ENCODE results near the gene ARHGEF4. TPM values are rescaled to one million over a fixed set of nuclear protein-coding genes. Genes with fewer than 3 reads are reported as not detected.

ARHGEF4 gene
- total RNA-seq, 1 experiment from 2014 or later, result 12.6 TPM

DNA sequence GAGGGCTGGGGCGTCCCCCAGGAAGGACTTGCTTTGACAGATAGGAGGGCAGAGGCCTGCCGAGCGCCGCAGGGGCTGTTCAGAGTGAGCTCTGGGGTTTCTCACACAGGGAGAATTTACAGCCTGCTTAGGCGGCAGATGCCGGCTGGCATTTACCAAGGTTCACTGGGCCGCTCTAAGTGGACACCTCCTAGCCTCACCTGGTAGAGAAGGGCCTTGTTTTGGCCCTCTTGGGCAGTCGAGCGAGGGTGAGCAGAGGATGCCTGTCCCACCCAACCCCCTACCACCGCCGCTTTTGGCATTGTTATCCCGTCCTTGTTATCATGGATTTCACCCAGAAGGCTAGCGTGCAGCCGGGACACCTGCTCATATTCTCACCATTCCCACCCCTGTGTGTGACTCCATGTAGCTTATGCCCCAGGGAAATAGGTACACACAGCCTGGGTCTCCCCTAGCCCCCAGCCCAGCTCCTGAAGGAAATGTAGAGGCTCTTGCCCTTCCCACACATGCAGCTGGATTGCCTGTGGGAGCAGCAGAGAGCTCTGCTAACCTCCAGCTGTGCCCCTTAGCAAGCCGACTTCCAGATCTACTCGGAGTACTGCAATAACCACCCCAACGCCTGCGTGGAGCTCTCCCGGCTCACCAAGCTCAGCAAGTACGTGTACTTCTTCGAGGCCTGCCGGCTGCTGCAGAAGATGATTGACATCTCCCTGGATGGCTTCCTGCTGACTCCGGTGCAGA is 204.1 kb downstream of the ARHGEF4 start:
- Mint-ChIP-seq H3K36me3 (ENCODE audit: insufficient read depth in 1 of 3, low read depth in 3 of 3) (peaks cover 0 to 4% (median 2%) of the 10 kb centered on the region in 3 experiments; a peak in 3 of 7 replicates), H3K4me3 (no peak overlapping the region), H3K27ac (peak overlapping the region; percentile 25 to 75 (median 46); a peak in 3 of 7 replicates), H3K4me1 (peaks cover 9% of the 10 kb centered on the region in 2 experiments), H3K9me3 (no peaks in the 10 kb centered on the region; a peak in 1 of 5 replicates), H3K27me3 (ENCODE audit: low read depth) (peaks cover 11% of the 10 kb centered on the region)
- Histone ChIP-seq H3K4me2 (ENCODE audit: insufficient read depth, insufficient read length, low read length) (no peak overlapping the region), H3T11ph (ENCODE audit: low read length) (no peak overlapping the region), H2AK5ac (ENCODE audit: insufficient read length, low read length) (no peak overlapping the region), H3K23ac (ENCODE audit: insufficient read length, low read depth, low read length) (no peak overlapping the region), H3K56ac (ENCODE audit: insufficient read length, low read depth, low read length) (no peak overlapping the region), H3K79me2 (ENCODE audit: insufficient read depth, low read length) (no peaks in the 10 kb centered on the region), H2AFZ (ENCODE audit: low read length) (no peak overlapping the region), H3K23me2 (ENCODE audit: insufficient read length, low read depth, low read length, poor library complexity, severe bottlenecking) (no peaks in the 10 kb centered on the region), H3K18ac (ENCODE audit: insufficient read length, low read depth, low read length) (no peak overlapping the region), H4K20me1 (ENCODE audit: control insufficient read depth, insufficient read depth, insufficient read length) (peaks cover 2% of the 10 kb centered on the region), H2BK20ac (ENCODE audit: low read depth, low read length, poor library complexity, severe bottlenecking) (no peak overlapping the region), H3K4me1 (ENCODE audit: insufficient read depth, low read length) (no peaks in the 10 kb centered on the region), H2BK120ac (ENCODE audit: low read depth, low read length, poor library complexity, severe bottlenecking) (no peak overlapping the region), H3K14ac (ENCODE audit: insufficient read depth, low read length) (no peak overlapping the region), H4K8ac (replicated peaks; ENCODE audit: insufficient read length, low read depth, low read length) (no peak overlapping the region), H3K27me3 (ENCODE audit: insufficient read depth, low read length) (no peaks in the 10 kb centered on the region), H3K9ac (ENCODE audit: extremely low read depth, insufficient read length, low read length) (no peak overlapping the region), H4K5ac (ENCODE audit: insufficient read length, low read depth, low read length) (no peak overlapping the region), H2BK5ac (ENCODE audit: insufficient read length, low read length) (no peak overlapping the region), H3K4ac (ENCODE audit: low read depth, low read length) (no peak overlapping the region), H2BK12ac (ENCODE audit: insufficient read length, low read depth, low read length) (no peak overlapping the region), H4K91ac (ENCODE audit: insufficient read length, low read depth, low read length) (no peak overlapping the region), H3K27ac (ENCODE audit: insufficient read length, low read depth, low read length) (no peak overlapping the region), H2BK15ac (ENCODE audit: low read depth, low read length) (no peak overlapping the region), H3K79me1 (ENCODE audit: insufficient read depth, low read depth, low read length, poor library complexity, severe bottlenecking) (no peaks in the 10 kb centered on the region), H3K9me3 (ENCODE audit: control insufficient read depth, low read depth, low read length) (no peaks in the 10 kb centered on the region)
- peak; percentile 42 for TF ChIP-seq CTCF (conservative IDR thresholded peaks at IDR 0.05)
- no CpG with 5 or more reads among the region's 23 CpGs for WGBS (ENCODE audit: extremely low coverage, insufficient read length, low lambda C conversion rate)
- DNase-seq, result peak; percentile 59
